ENCODE data around the gene KTN1.

The KTN1 gene

GRCh38 chr14:55704654-55705053 lies 124.6 kb downstream of the KTN1 start:
- DNase-seq (ENCODE audit: low read depth, low spot score), result no peak
- no peak overlapping the region for H3K4me3 ChIP-seq (ENCODE audit: low read depth, low read length)
- no peak for TF ChIP-seq CTCF (IDR thresholded peaks at IDR 0.05; ENCODE audit: low read depth, low read length)
- in situ Hi-C loops (cut with HindIII; ENCODE audit: low sequenced_read_pairs), result no loop called here

- H3K4me3 ChIP-seq (ENCODE audit: low read depth, low read length), result no peak overlapping the region
- in situ Hi-C loops (cut with HindIII; ENCODE audit: low sequenced_read_pairs), result no loop called here
- TF ChIP-seq CTCF (IDR thresholded peaks at IDR 0.05; ENCODE audit: low read depth, low read length), result no peak
- DNase-seq (ENCODE audit: low read depth, low spot score), result no peak
Measured at GRCh38 chr14:55705651-55706364, 125.8 kb downstream of the KTN1 start.

- H3K4me3 ChIP-seq (ENCODE audit: low read depth, low read length), result no peak overlapping the region
- in situ Hi-C loops (cut with HindIII; ENCODE audit: low sequenced_read_pairs), result no loop called here
- no peak for TF ChIP-seq CTCF (IDR thresholded peaks at IDR 0.05; ENCODE audit: low read depth, low read length)
- no peak for DNase-seq (ENCODE audit: low read depth, low spot score)
Measured at GRCh38 chr14:55706365-55706684, 126.3 kb downstream of the KTN1 start.

- no peak overlapping the region for H3K4me3 ChIP-seq (ENCODE audit: low read depth, low read length)
- TF ChIP-seq CTCF (IDR thresholded peaks at IDR 0.05; ENCODE audit: low read depth, low read length), result no peak
- DNase-seq (ENCODE audit: low read depth, low spot score), result no peak
- in situ Hi-C loops (cut with HindIII; ENCODE audit: low sequenced_read_pairs), result no loop called here
Measured at GRCh38 chr14:55706893-55707292, 126.9 kb downstream of the KTN1 start.

GRCh38 chr14:55707365-55707804 lies 127.4 kb downstream of the KTN1 start:
- in situ Hi-C loops (cut with HindIII; ENCODE audit: low sequenced_read_pairs), result no loop called here
- peak; percentile 69 for TF ChIP-seq CTCF (IDR thresholded peaks at IDR 0.05; ENCODE audit: low read depth, low read length)
- H3K4me3 ChIP-seq (ENCODE audit: low read depth, low read length), result no peak overlapping the region
- DNase-seq (ENCODE audit: low read depth, low spot score), result peak; percentile 65

- TF ChIP-seq CTCF (IDR thresholded peaks at IDR 0.05; ENCODE audit: low read depth, low read length), result no peak
- in situ Hi-C loops (cut with HindIII; ENCODE audit: low sequenced_read_pairs), result no loop called here
- no peak overlapping the region for H3K4me3 ChIP-seq (ENCODE audit: low read depth, low read length)
- DNase-seq (ENCODE audit: low read depth, low spot score), result no peak
Measured at GRCh38 chr14:55710506-55711041, 130.6 kb downstream of the KTN1 start.

Data from astrocyte of the spinal cord (primary cell).